Body of pancreas (tissue), 4 donors: ENCODE measurements around the gene NRG3.

Source experiments
- POLR2A ChIP-seq, 3 donors: fragments of 450-650 bp; IDR thresholded peaks; one replicate each; pipeline ENCODE4 v1.6.1; 2016; ENCODE audit warnings: antibody characterized with exemption in 3 of 3, mild to moderate bottlenecking in 2 of 3
- TF ChIP-seq, protein P1 (sequence below), 7 experiments: fragments of 450-650 bp in 4 of 7; fragments of 200-600 bp in 3 of 7; sonication (generic) in 3 of 7; IDR thresholded peaks; one replicate each; pipeline ENCODE4 v1.5.1; 2016 to 2019; ENCODE audit warnings: antibody characterized with exemption in 7 of 7

DNA sequence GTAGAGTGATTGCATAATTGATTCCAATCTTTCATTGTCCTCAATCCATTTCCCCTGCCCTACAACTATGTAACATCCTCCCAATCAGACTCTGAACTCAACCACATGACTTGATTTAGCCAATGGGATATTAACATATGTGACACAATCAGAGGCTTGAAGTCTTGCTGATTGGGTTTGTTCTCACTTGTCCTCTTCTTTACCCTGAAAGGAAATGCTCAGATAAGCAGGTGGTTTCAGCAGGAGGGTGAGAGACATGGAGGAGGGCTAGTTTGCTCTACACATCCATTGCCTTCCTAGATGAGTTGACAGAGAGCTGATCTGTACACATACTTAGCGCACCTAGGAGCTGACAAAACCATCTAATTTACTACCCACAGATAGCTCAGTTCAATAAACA, 669.4 kb downstream of the NRG3 start:
- TF ChIP-seq, protein P1, sequence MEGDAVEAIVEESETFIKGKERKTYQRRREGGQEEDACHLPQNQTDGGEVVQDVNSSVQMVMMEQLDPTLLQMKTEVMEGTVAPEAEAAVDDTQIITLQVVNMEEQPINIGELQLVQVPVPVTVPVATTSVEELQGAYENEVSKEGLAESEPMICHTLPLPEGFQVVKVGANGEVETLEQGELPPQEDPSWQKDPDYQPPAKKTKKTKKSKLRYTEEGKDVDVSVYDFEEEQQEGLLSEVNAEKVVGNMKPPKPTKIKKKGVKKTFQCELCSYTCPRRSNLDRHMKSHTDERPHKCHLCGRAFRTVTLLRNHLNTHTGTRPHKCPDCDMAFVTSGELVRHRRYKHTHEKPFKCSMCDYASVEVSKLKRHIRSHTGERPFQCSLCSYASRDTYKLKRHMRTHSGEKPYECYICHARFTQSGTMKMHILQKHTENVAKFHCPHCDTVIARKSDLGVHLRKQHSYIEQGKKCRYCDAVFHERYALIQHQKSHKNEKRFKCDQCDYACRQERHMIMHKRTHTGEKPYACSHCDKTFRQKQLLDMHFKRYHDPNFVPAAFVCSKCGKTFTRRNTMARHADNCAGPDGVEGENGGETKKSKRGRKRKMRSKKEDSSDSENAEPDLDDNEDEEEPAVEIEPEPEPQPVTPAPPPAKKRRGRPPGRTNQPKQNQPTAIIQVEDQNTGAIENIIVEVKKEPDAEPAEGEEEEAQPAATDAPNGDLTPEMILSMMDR (IDR thresholded peaks at IDR 0.05): no peak
- no peak for TF ChIP-seq POLR2A (IDR thresholded peaks at IDR 0.05)
